Colonic mucosa (tissue), 4 donors: Measurements from ENCODE around the gene SNX8. TPM values are rescaled to one million over a fixed set of nuclear protein-coding genes. Genes with fewer than 3 reads are reported as not detected.

Experiments used
- DNase-seq: peaks from one replicate; pipeline ENCODE4 v3.0.0-alpha.2; 2020
- H3K27ac ChIP-seq: fragments of 200-600 bp; one replicate; pipeline ENCODE4 v1.8.0; 2021
- H3K27me3 ChIP-seq: fragments of 200-600 bp; one replicate; pipeline ENCODE4 v1.8.0; 2021
- H3K36me3 ChIP-seq: fragments of 200-600 bp; one replicate; pipeline ENCODE4 v1.8.0; 2021
- H3K4me1 ChIP-seq: fragments of 200-600 bp; one replicate; pipeline ENCODE4 v1.8.0; 2021; ENCODE audit warnings: mild to moderate bottlenecking
- H3K4me3 ChIP-seq: fragments of 200-600 bp; one replicate; pipeline ENCODE4 v1.8.0; 2021
- H3K9ac ChIP-seq, 2 donors: one replicate each; pipeline ENCODE4 v1.7.0; 2013; ENCODE audit warnings: control low read depth in 2 of 2, low read depth in 2 of 2, low read length in 2 of 2
- H3K9me3 ChIP-seq: fragments of 200-600 bp; one replicate; pipeline ENCODE4 v1.8.0; 2021
- intact Hi-C: fragments of 100-400 bp; cut with DNase I; formaldehyde crosslinking; loops from one replicate; pipeline ENCODE4 v1.14.1; 2022
- total RNA-seq, 2 donors: library from RNA; stranded (reverse); fragmentation: NEBNext Ultra II Directional in 1 of 2; extraction: Animal tissue kit (Norgen Biotek cat#: 25700) in 1 of 2; gene quantifications; one replicate each; pipeline ENCODE4 v1.2.1, GENCODE V29; 2021
- TF ChIP-seq, protein P1 (sequence below): fragments of 200-600 bp; IDR thresholded peaks from one replicate; pipeline ENCODE4 v1.8.0; 2022; ENCODE audit warnings: antibody characterized with exemption, mild to moderate bottlenecking
- donor health status: healthy.
- donor health status: DM: no; HTN: no; CAD: no.
- donor health status: DM: no; HTN: no; CAD: no.

Gene SNX8
- total RNA-seq, 2 donors from 2014 or later = 22.4 to 36.7 TPM

DNA sequence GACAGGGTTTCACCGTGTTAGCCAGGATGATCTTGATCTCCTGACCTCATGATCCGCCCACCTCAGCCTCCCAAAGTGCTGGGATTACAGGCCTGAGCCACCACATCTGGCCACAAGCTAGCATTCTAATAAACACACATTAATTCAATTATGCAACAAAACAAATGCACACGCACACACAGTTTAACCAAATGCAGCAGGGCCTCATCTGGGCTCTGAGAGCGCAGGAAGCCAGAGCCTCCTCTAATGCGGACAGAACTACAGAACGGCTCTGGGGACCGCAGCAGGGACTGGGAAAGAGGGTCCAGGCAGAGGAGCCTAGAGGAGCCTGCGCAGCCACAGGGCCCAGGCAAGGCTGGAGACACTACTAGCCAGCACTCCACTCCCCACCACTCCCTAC, 85.3 kb downstream of the SNX8 start:
- Histone ChIP-seq H3K9ac (no peak overlapping the region), H3K27ac (no peak overlapping the region), H3K9me3 (no peaks in the 10 kb centered on the region), H3K36me3 (no peaks in the 10 kb centered on the region), H3K4me1 (no peaks in the 10 kb centered on the region), H3K27me3 (no peaks in the 10 kb centered on the region), H3K4me3 (no peak overlapping the region)
- no peak for DNase-seq
- intact Hi-C loops = no loop called here
- TF ChIP-seq, protein P1, sequence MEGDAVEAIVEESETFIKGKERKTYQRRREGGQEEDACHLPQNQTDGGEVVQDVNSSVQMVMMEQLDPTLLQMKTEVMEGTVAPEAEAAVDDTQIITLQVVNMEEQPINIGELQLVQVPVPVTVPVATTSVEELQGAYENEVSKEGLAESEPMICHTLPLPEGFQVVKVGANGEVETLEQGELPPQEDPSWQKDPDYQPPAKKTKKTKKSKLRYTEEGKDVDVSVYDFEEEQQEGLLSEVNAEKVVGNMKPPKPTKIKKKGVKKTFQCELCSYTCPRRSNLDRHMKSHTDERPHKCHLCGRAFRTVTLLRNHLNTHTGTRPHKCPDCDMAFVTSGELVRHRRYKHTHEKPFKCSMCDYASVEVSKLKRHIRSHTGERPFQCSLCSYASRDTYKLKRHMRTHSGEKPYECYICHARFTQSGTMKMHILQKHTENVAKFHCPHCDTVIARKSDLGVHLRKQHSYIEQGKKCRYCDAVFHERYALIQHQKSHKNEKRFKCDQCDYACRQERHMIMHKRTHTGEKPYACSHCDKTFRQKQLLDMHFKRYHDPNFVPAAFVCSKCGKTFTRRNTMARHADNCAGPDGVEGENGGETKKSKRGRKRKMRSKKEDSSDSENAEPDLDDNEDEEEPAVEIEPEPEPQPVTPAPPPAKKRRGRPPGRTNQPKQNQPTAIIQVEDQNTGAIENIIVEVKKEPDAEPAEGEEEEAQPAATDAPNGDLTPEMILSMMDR = no peak

- Histone ChIP-seq H3K4me1 (no peaks in the 10 kb centered on the region), H3K27me3 (no peaks in the 10 kb centered on the region), H3K9ac (no peak overlapping the region), H3K36me3 (no peaks in the 10 kb centered on the region), H3K4me3 (no peak overlapping the region), H3K27ac (no peak overlapping the region), H3K9me3 (no peaks in the 10 kb centered on the region)
- intact Hi-C loops = no loop called here
- TF ChIP-seq, protein P1 = no peak
- no peak for DNase-seq
Observed at GRCh38 chr7:2227699-2228098, 86.5 kb downstream of the SNX8 start.

- H3K36me3 ChIP-seq = no peaks in the 10 kb centered on the region
- H3K27ac ChIP-seq = no peak overlapping the region
- no peak overlapping the region for H3K4me3 ChIP-seq
- TF ChIP-seq, protein P1 = no peak
- no peak for DNase-seq
- no peaks in the 10 kb centered on the region for H3K9me3 ChIP-seq
- no peaks in the 10 kb centered on the region for H3K27me3 ChIP-seq
- H3K9ac ChIP-seq = no peak overlapping the region
- no peaks in the 10 kb centered on the region for H3K4me1 ChIP-seq
- intact Hi-C loops = no loop called here
Observed at GRCh38 chr7:2225830-2226229, 88.4 kb downstream of the SNX8 start.

DNA sequence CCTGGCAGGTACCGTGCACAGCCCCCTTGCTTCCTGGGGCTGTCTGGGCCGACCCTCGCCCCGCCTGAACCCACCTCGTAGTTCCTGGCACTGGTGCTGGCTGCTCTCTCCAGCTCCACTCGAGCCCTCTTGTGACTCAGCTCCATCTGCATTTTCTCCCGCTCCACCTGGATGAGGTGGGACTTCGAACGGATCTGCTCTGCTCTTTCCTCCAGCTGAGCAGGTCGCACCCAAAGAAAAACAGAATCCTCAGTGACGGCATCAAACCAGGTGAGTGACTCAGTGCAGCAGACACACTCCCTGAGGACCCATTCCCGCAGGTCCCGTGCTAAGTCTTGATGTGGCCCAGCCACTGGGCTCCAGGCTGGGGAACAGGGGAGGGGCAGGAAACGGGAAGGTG, 88.9 kb downstream of the SNX8 start:
- no peaks in the 10 kb centered on the region for H3K4me1 ChIP-seq
- no peak overlapping the region for H3K27ac ChIP-seq
- H3K27me3 ChIP-seq = no peaks in the 10 kb centered on the region
- no peak for DNase-seq
- no peak overlapping the region for H3K9ac ChIP-seq
- intact Hi-C loops = no loop called here
- no peak overlapping the region for H3K4me3 ChIP-seq
- TF ChIP-seq, protein P1 = no peak
- H3K9me3 ChIP-seq = no peaks in the 10 kb centered on the region
- H3K36me3 ChIP-seq = no peaks in the 10 kb centered on the region

GRCh38 chr7:2224934-2225333, 89.3 kb downstream of the SNX8 start:
- Histone ChIP-seq H3K27ac (no peak overlapping the region), H3K27me3 (no peaks in the 10 kb centered on the region), H3K4me3 (no peak overlapping the region), H3K4me1 (no peaks in the 10 kb centered on the region), H3K9ac (no peak overlapping the region), H3K36me3 (no peaks in the 10 kb centered on the region), H3K9me3 (no peaks in the 10 kb centered on the region)
- DNase-seq = no peak
- intact Hi-C loops = no loop called here
- TF ChIP-seq, protein P1 = no peak

GRCh38 chr7:2224491-2224928, 89.7 kb downstream of the SNX8 start:
- intact Hi-C loops = no loop called here
- no peaks in the 10 kb centered on the region for H3K36me3 ChIP-seq
- H3K27ac ChIP-seq = no peak overlapping the region
- no peak for DNase-seq
- H3K27me3 ChIP-seq = no peaks in the 10 kb centered on the region
- H3K4me3 ChIP-seq = no peak overlapping the region
- no peak overlapping the region for H3K9ac ChIP-seq
- no peaks in the 10 kb centered on the region for H3K4me1 ChIP-seq
- no peaks in the 10 kb centered on the region for H3K9me3 ChIP-seq
- TF ChIP-seq, protein P1 = no peak
